Stomach (tissue), 9 donors: ENCODE measurements around the gene ETS2. TPM values are rescaled to one million over a fixed set of nuclear protein-coding genes. Genes with fewer than 3 reads are reported as not detected.

Experiments used
- DNase-seq, 2 donors: peaks; one replicate each; pipeline versions ENCODE4 v3.0.0 to v3.0.0-alpha.2; 2013 to 2019
- H3K27ac ChIP-seq, 5 donors: fragments of 200-600 bp in 4 of 5; sonication (generic) in 4 of 5; one replicate each; pipeline ENCODE4 v1.5.1; 2013 to 2019; ENCODE audit warnings: mild to moderate bottlenecking in 1 of 5, moderate library complexity in 1 of 5
- H3K27me3 ChIP-seq, 3 donors: fragments of 200-600 bp; sonication (generic); one replicate each; pipeline ENCODE4 v1.5.1; 2017 to 2019; ENCODE audit warnings: mixed run types in 1 of 3
- H3K36me3 ChIP-seq, 4 donors: fragments of 200-600 bp; sonication (generic); 1 replicate in 3 of 4; 2 replicates in 1 of 4; pipeline ENCODE4 v1.5.1; 2016 to 2019
- H3K4me1 ChIP-seq, 4 donors: fragments of 200-600 bp; sonication (generic); one replicate each; pipeline ENCODE4 v1.5.1; 2016 to 2019
- H3K4me3 ChIP-seq, 4 donors: fragments of 200-600 bp; sonication (generic) in 3 of 4; one replicate each; pipeline ENCODE4 v1.5.1; 2016 to 2019; ENCODE audit warnings: mild to moderate bottlenecking in 1 of 4
- H3K9me3 ChIP-seq, 4 donors: fragments of 200-600 bp; sonication (generic); one replicate each; pipeline ENCODE4 v1.5.1; 2016 to 2019
- CTCF ChIP-seq, 7 experiments: fragments of 450-650 bp in 4 of 7; fragments of 200-600 bp in 3 of 7; sonication (generic) in 3 of 7; IDR thresholded peaks; one replicate each; pipeline ENCODE4 v1.5.1; 2016 to 2019; ENCODE audit warnings: antibody characterized with exemption in 7 of 7, control low read depth in 2 of 7, mild to moderate bottlenecking in 1 of 7
- EP300 ChIP-seq: sonication (generic); formaldehyde crosslinking; IDR thresholded peaks from one replicate; pipeline ENCODE4 v1.6.1; 2017; ENCODE audit warnings: antibody characterized with exemption
- POLR2A ChIP-seq, 4 donors: fragments of 450-650 bp; IDR thresholded peaks; one replicate each; pipeline ENCODE4 v1.6.1; 2016; ENCODE audit warnings: antibody characterized with exemption in 4 of 4, control low read depth in 2 of 4, mild to moderate bottlenecking in 1 of 4, moderate library complexity in 1 of 4
- POLR2AphosphoS5 ChIP-seq, 3 donors: sonication (generic); formaldehyde crosslinking; IDR thresholded peaks; one replicate each; pipeline ENCODE4 v1.6.1; 2016; ENCODE audit warnings: antibody characterized with exemption in 3 of 3
- WGBS, 5 donors: extraction: QIAGEN DNeasy Blood & Tissue Kit in 3 of 5; methylation state at CpG; one replicate each; pipeline versions ENCODE4 v1.1.5 to v1.1.7; 2013 to 2018; 5-methylcytosine and 5-hydroxymethylcytosine counted together
- intact Hi-C: fragments of 100-400 bp; cut with DNase I; formaldehyde crosslinking; loops from one replicate; pipeline ENCODE4 v1.15.1; 2023; ENCODE audit warnings: low total_unique reads
- polyA plus RNA-seq, 3 donors: library from polyadenylated mRNA; stranded (reverse); fragments of 200-250 nt; gene quantifications; one replicate each; pipeline ENCODE4 v1.2.3, GENCODE V29; 2013
- total RNA-seq, 5 donors: library from RNA; depleted of rRNA; stranded (reverse); fragments of >200 nt; gene quantifications; one replicate each; pipeline versions ENCODE4 v1.1.0 to v1.2.3, GENCODE V29; 2014 to 2016
- donor health status: healthy with polysubstance abuse.
- donor health status: Bipolar disorder and iron deficiency.
- donor health status: healthy.

The ETS2 gene
- total and polyA plus RNA-seq, 8 donors = 33.8 to 80.0 (median 50.6) TPM

GRCh38 chr21:38850277-38850951, 44.7 kb downstream of the ETS2 start:
- H3K4me1 ChIP-seq = peaks cover 0 to 8% (median 0%) of the 10 kb centered on the region in 4 donors
- WGBS, 5 donors = 75 to 80% (median 79%) methylated on average over 6 of the region's 6 CpGs
- no peaks in the 10 kb centered on the region for H3K36me3 ChIP-seq
- H3K4me3 ChIP-seq = no peak overlapping the region
- intact Hi-C loops = no loop called here
- H3K9me3 ChIP-seq = no peaks in the 10 kb centered on the region
- H3K27me3 ChIP-seq = no peaks in the 10 kb centered on the region
- TF ChIP-seq POLR2A (IDR thresholded peaks at IDR 0.05) = no peak
- TF ChIP-seq POLR2AphosphoS5 (IDR thresholded peaks at IDR 0.05) = no peak
- no peak for TF ChIP-seq CTCF (IDR thresholded peaks at IDR 0.05)
- TF ChIP-seq EP300 = no peak
- DNase-seq = no peak
- H3K27ac ChIP-seq = peak overlapping the region in 1 of 5 donors; percentile 21

GRCh38 chr21:38851101-38851500, 45.4 kb downstream of the ETS2 start:
- 76 to 100% (median 97%) methylated on average over 1 of the region's 1 CpG for WGBS, 5 donors
- intact Hi-C loops = no loop called here
- no peaks in the 10 kb centered on the region for H3K9me3 ChIP-seq
- DNase-seq = no peak
- no peaks in the 10 kb centered on the region for H3K27me3 ChIP-seq
- H3K4me1 ChIP-seq = peaks cover 0 to 8% (median 0%) of the 10 kb centered on the region in 4 donors
- TF ChIP-seq EP300 (no peak), CTCF (IDR thresholded peaks at IDR 0.05) (no peak), POLR2A (IDR thresholded peaks at IDR 0.05) (no peak), POLR2AphosphoS5 (IDR thresholded peaks at IDR 0.05) (no peak)
- no peaks in the 10 kb centered on the region for H3K36me3 ChIP-seq
- H3K4me3 ChIP-seq = no peak overlapping the region
- H3K27ac ChIP-seq = peak overlapping the region in 1 of 5 donors; percentile 21

- no peak overlapping the region for H3K27ac ChIP-seq
- no peak for TF ChIP-seq POLR2AphosphoS5 (IDR thresholded peaks at IDR 0.05)
- no peak for TF ChIP-seq POLR2A (IDR thresholded peaks at IDR 0.05)
- TF ChIP-seq CTCF (IDR thresholded peaks at IDR 0.05) = no peak
- no peak for TF ChIP-seq EP300
- no peaks in the 10 kb centered on the region for H3K36me3 ChIP-seq
- no peaks in the 10 kb centered on the region for H3K27me3 ChIP-seq
- H3K4me1 ChIP-seq = peaks cover 0 to 8% (median 0%) of the 10 kb centered on the region in 4 donors
- no peak for DNase-seq
- no peaks in the 10 kb centered on the region for H3K9me3 ChIP-seq
- 87 to 96% (median 92%) methylated on average over 3 of the region's 3 CpGs for WGBS, 5 donors
- no peak overlapping the region for H3K4me3 ChIP-seq
- intact Hi-C loops = no loop called here
Measured at GRCh38 chr21:38852278-38852677, 46.5 kb downstream of the ETS2 start.

- DNase-seq = no peak
- no peaks in the 10 kb centered on the region for H3K36me3 ChIP-seq
- intact Hi-C loops = no loop called here
- no peak for TF ChIP-seq POLR2AphosphoS5 (IDR thresholded peaks at IDR 0.05)
- no peak for TF ChIP-seq EP300
- TF ChIP-seq POLR2A (IDR thresholded peaks at IDR 0.05) = no peak
- TF ChIP-seq CTCF (IDR thresholded peaks at IDR 0.05) = no peak
- WGBS, 5 donors = 64 to 82% (median 65%) methylated on average over 3 of the region's 3 CpGs
- H3K9me3 ChIP-seq = no peaks in the 10 kb centered on the region
- no peak overlapping the region for H3K27ac ChIP-seq
- no peaks in the 10 kb centered on the region for H3K27me3 ChIP-seq
- H3K4me3 ChIP-seq = no peak overlapping the region
- H3K4me1 ChIP-seq = peaks cover 0 to 4% (median 0%) of the 10 kb centered on the region in 4 donors
Measured at GRCh38 chr21:38852708-38853107, 47.0 kb downstream of the ETS2 start.
